ENCODE results near the gene ACTN4.
"Not testable (repeated sequence)": the region's sequence is repeated elsewhere in the genome, so short reads cannot be mapped to it uniquely, and the experiment has no call there.

Gene ACTN4

GRCh38 chr19:38647368-38647965, at the start of gene ACTN4:
Gene ACTN4, plus strand, starts transcription at chr19:38647649. Its CDS starts 97 bp downstream, at chr19:38647746.
- DNase-seq = peak; percentile 95

- no peak for DNase-seq
Measured at GRCh38 chr19:38599722-38600121, 47.7 kb upstream of the ACTN4 start.

DNA sequence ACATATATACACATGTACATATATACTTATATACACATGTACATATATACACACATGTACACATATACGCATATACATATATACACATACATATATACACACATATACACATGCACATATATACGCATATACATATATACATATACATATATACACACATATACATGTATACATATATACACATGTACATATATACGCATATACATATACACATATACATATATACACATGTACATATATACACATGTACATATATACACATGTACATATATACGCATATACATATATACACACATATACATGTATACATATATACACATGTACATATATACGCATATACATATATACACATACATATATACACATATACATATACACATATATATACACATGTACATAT, 44.6 kb upstream of the ACTN4 start:
- DNase-seq = not testable (repeated sequence)

GRCh38 chr19:38606131-38606530, 41.3 kb upstream of the ACTN4 start:
- no peak for DNase-seq

GRCh38 chr19:38614289-38614688, 33.2 kb upstream of the ACTN4 start:
- no peak for DNase-seq

- no peak for DNase-seq
Measured at GRCh38 chr19:38615007-38615581, 32.4 kb upstream of the ACTN4 start.

DNA sequence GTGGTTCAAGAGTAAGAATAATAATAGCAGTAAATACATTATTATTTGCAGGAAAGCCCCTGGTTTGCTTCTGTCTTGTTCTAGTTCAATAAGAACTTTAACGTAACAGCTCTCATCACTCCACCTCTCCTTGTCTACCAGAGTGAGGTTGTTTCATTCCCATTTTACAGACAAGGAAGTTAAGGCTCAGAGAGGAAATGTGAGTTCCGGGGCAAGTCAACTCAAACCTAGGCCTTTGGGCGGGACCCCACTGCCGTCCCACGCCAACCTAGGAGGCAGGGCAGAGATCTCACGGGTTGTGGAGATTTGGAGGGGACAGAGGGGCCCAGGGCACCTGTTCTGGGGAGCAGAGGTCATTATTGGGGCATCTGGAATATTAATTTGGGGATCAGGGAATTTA, 31.2 kb upstream of the ACTN4 start:
- DNase-seq = no peak

- DNase-seq = no peak
Measured at GRCh38 chr19:38617283-38617763, 30.1 kb upstream of the ACTN4 start.

DNA sequence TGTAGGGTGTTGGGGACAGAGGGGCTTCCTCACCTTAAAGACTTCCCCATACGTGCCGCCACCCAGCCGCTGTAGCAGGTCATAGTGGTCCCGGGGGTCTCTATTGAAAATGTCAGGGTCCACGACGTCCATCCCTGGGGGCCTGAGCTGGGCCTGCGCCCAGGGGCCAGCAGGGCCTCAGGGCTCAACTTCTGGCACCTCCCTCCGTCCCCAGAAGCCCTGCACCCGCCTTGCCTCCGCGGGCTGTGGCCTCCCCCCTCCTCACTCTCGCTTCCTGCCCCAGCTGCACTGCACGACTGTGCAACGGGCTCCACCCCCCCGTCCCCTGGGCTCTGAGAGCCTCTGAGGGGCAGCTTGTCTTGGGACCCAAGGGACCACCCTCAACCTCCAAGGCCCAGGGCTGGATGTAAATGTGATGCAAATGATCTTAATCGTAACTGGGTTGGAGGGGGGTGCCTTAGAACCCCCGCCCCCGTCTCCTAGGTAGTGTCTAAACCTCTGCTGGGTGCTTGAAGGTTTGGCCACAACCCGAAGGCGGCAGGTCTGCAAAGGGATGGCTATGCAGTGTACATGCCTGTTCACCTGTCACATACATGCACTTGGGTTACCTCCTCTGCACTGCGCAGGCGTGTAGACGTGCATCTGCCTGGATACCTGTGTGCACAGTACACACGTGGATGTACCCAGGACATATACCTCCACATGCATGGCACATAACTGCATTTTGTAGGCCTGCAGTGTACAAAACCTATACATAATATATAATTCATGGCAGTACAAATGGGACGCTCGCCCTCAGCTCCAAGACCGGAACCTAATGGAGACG, 29.5 kb upstream of the ACTN4 start, which contains the start of gene MAP4K1:
TSS of gene MAP4K1 (minus strand) at position 190 of the 826 bp plus-strand sequence. CDS start at position 132, 58 bp downstream.
- no peak for DNase-seq

- peak; percentile 99 for DNase-seq
Measured at GRCh38 chr19:38618590-38619360, 28.7 kb upstream of the ACTN4 start, which contains the start of gene EIF3K. Gene EIF3K, plus strand, starts transcription at chr19:38619188. Its CDS starts 81 bp downstream, at chr19:38619269.

- DNase-seq = no peak
Measured at GRCh38 chr19:38619361-38620174, 27.9 kb upstream of the ACTN4 start.

DNA sequence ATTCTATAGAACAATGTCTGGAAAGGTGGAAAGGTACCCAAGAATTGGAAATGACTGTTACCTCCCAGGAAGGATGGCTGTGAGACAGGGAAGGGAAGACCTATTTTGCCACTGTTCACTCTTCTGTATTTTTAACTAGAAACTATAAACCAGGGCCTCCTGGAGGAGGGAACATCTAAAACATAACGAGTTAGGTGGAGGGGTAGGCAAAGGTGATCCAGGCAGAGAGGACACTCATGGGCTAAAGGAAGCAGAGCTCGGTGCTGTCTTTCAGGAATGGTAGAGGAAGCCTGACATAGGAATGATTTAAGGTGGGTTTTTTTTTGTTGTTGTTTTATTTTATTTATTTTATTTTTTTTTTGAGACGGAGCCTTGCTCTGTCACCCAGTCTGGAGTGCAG, 22.6 kb upstream of the ACTN4 start:
- DNase-seq = no peak

DNA sequence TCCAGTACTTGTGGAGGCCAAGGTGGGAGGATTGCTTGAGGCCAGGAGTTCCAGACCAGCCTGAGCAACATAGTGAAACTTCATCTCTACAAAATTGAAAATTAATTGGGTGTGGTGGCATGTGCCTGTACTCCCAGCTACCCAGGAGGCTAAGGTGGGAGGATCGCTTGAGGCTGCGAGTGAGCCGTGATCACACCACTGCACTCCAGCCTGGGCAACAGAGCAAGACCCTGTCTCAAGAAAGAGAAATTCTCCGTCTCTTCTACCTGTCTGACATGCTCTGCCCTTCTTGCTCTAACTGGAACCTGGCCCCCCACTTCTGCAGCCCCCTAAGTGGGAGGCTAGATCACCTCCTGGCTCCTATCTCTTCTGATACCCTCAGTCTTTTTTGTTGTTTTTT, 21.0 kb upstream of the ACTN4 start:
- no peak for DNase-seq

- DNase-seq = no peak
Measured at GRCh38 chr19:38629568-38629967, 17.9 kb upstream of the ACTN4 start.

DNA sequence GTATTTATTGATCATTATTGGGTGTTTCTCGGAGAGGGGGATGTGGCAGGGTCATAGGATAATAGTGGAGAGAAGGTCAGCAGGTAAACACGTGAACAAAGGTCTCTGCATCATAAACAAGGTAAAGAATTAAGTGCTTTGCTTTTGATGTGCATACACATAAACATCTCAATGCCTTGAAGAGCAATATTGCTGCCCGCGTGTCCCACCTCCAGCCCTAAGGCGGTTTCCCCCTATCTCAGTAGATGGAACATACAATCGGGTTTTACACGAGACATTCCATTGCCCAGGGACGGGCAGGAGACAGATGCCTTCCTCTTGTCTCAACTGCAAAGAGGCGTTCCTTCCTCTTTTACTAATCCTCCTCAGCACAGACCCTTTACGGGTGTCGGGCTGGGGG, 16.1 kb upstream of the ACTN4 start:
- not testable (repeated sequence) for DNase-seq

- DNase-seq = not testable (repeated sequence)
Measured at GRCh38 chr19:38631811-38632475, 15.5 kb upstream of the ACTN4 start.

DNA sequence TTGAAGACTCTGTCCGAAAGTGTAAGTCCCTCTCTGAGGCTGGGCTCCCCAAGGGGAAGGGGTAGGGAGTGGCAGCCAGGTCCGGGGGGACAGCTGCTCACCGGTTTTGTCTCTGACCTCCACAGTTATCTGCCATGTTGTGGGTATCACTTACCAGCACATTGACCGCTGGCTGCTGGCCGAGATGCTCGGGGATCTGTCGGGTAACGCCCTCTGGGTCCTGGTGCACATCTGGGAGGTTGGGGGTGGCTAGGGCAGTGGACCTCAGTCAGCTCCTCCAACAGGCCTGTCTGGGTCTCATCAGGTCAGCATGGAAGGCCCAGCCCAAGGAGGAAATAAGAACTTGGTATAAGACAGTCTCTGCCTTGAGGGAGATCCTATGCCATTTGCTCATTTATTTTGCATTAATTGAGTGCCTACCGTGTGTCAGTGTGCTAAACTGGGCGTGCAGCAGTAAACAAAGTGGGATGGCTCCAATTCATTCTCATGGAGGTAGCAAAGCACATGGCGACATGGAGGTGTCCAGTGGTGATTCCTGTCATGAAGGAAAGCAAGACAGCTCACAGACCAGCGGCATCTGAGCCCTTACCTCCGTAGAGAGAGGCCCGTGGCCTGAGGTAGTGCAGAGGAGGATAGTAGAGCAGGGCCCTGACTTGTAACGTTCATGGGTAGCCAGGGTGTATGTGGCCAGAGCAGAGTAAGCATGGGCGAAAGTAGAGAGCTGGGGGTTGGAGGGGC, 14.8 kb upstream of the ACTN4 start:
- no peak for DNase-seq

DNA sequence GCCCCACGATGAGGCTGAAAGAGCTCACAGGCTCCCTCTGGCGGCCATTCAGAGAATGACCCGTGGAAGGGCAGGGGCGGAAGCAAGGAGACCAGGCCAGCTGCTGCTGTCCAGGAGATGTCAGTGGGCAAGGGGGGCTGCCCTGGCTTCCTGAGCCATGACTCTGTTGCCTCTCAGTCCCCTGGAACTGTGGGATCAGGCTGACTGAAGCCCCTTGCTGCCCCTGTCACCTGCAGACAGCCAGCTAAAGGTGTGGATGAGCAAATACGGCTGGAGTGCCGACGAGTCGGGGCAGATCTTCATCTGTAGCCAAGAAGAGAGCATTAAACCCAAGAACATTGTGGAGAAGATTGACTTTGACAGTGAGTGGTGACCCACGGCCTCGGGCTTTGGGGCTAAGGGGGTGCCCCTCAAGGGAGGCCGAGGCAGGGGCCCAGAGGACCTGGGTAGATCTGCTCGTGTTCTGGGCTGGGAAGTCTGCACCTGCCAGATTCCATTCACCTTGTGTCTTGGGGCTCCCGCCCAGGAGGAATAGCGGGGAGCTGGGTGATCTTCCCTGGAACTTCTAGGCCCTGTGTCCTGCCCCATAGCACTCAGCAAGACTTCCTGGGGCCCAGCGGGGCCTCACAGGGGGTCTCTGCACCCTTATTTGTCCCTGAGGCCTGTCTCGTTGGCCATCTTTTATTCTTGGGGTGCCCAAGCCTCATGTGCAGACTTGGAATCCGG, 12.5 kb upstream of the ACTN4 start:
- DNase-seq = no peak

GRCh38 chr19:38635483-38636399, 11.7 kb upstream of the ACTN4 start:
- no peak for DNase-seq
